Right atrium auricular region (tissue), 2 donors: ENCODE measurements around the gene KIAA1328. TPM values are rescaled to one million over a fixed set of nuclear protein-coding genes. Genes with fewer than 3 reads are reported as not detected.

Experiments used
- DNase-seq: peaks from one replicate; pipeline ENCODE4 v3.0.0-alpha.2; 2019; ENCODE audit warnings: low spot score
- H3K27ac ChIP-seq, 2 donors: fragments of 200-600 bp; sonication (generic); 1 replicate in 1 of 2; 2 replicates in 1 of 2; pipeline ENCODE4 v1.5.1; 2016 to 2019
- H3K27me3 ChIP-seq, 2 donors: fragments of 200-600 bp; sonication (generic); one replicate each; pipeline versions ENCODE4 v1.5.1 to v1.6.0; 2017 to 2019
- H3K36me3 ChIP-seq: fragments of 200-600 bp; sonication (generic); one replicate; pipeline ENCODE4 v1.5.1; 2016
- H3K4me1 ChIP-seq, 2 donors: fragments of 200-600 bp; sonication (generic); one replicate each; pipeline versions ENCODE4 v1.5.1 to v1.6.0; 2017 to 2019
- H3K4me3 ChIP-seq, 2 donors: fragments of 200-600 bp; sonication (generic); 1 replicate in 1 of 2; 2 replicates in 1 of 2; pipeline ENCODE4 v1.5.1; 2017 to 2019; ENCODE audit warnings: mild to moderate bottlenecking in 1 of 2, moderate library complexity in 1 of 2
- H3K9me3 ChIP-seq, 2 donors: fragments of 200-600 bp; sonication (generic); one replicate each; pipeline ENCODE4 v1.5.1; 2019
- CTCF ChIP-seq, 2 donors: fragments of 200-600 bp; sonication (generic); IDR thresholded peaks; one replicate each; pipeline ENCODE4 v1.5.1; 2019; ENCODE audit warnings: antibody characterized with exemption in 2 of 2
- total RNA-seq, 2 donors: library from RNA; depleted of rRNA; stranded (reverse); fragments of >200 nt; gene quantifications; one replicate each; pipeline ENCODE4 v1.1.0, GENCODE V29; 2016

KIAA1328 gene
- total RNA-seq, 2 donors from 2014 or later: 7.2 to 7.8 TPM

GRCh38 chr18:37019157-37019827 lies 190.4 kb downstream of the KIAA1328 start:
- Histone ChIP-seq H3K4me3 (no peak overlapping the region), H3K9me3 (peaks cover 0 to 39% of the 10 kb centered on the region in 2 donors), H3K27me3 (no peaks in the 10 kb centered on the region), H3K4me1 (no peaks in the 10 kb centered on the region), H3K36me3 (no peaks in the 10 kb centered on the region), H3K27ac (no peak overlapping the region)
- TF ChIP-seq CTCF (IDR thresholded peaks at IDR 0.05): no peak
- no peak for DNase-seq

GRCh38 chr18:37033419-37033818 lies 204.5 kb downstream of the KIAA1328 start:
- H3K27me3 ChIP-seq: no peaks in the 10 kb centered on the region
- H3K36me3 ChIP-seq: peaks cover 6% of the 10 kb centered on the region
- no peak for TF ChIP-seq CTCF (IDR thresholded peaks at IDR 0.05)
- no peaks in the 10 kb centered on the region for H3K4me1 ChIP-seq
- peaks cover 0 to 3% of the 10 kb centered on the region in 2 donors for H3K9me3 ChIP-seq
- H3K27ac ChIP-seq: no peak overlapping the region
- DNase-seq: no peak
- no peak overlapping the region for H3K4me3 ChIP-seq

- Histone ChIP-seq H3K27ac (no peak overlapping the region), H3K36me3 (no peaks in the 10 kb centered on the region), H3K4me1 (no peaks in the 10 kb centered on the region), H3K27me3 (no peaks in the 10 kb centered on the region), H3K9me3 (peaks cover 5 to 26% of the 10 kb centered on the region in 2 donors), H3K4me3 (no peak overlapping the region)
- DNase-seq: no peak
- TF ChIP-seq CTCF (IDR thresholded peaks at IDR 0.05): no peak
These were observed 213.5 kb downstream of the KIAA1328 start for GRCh38 chr18:37042381-37042780.

- H3K9me3 ChIP-seq: no peaks in the 10 kb centered on the region
- H3K4me3 ChIP-seq: no peak overlapping the region
- DNase-seq: no peak
- no peaks in the 10 kb centered on the region for H3K4me1 ChIP-seq
- no peak overlapping the region for H3K27ac ChIP-seq
- no peak for TF ChIP-seq CTCF (IDR thresholded peaks at IDR 0.05)
- no peaks in the 10 kb centered on the region for H3K36me3 ChIP-seq
- no peaks in the 10 kb centered on the region for H3K27me3 ChIP-seq
These were observed 226.3 kb downstream of the KIAA1328 start for GRCh38 chr18:37055137-37055802.

- H3K27ac ChIP-seq: no peak overlapping the region
- no peaks in the 10 kb centered on the region for H3K36me3 ChIP-seq
- no peaks in the 10 kb centered on the region for H3K27me3 ChIP-seq
- H3K4me1 ChIP-seq: no peaks in the 10 kb centered on the region
- no peak for TF ChIP-seq CTCF (IDR thresholded peaks at IDR 0.05)
- no peak overlapping the region for H3K4me3 ChIP-seq
- DNase-seq: no peak
- no peaks in the 10 kb centered on the region for H3K9me3 ChIP-seq
These were observed 235.3 kb downstream of the KIAA1328 start for GRCh38 chr18:37064187-37064586.
